Osteocyte (in vitro differentiated cells): ENCODE measurements around the gene RABGGTA. TPM values are rescaled to one million over a fixed set of nuclear protein-coding genes. Genes with fewer than 3 reads are reported as not detected.

Source experiments
- DNase-seq: peaks from one replicate; pipeline ENCODE4 v3.0.0; 2021; ENCODE audit warnings: mixed read lengths; ENCODE audit not compliant: unreplicated experiment; ENCODE audit errors: extremely low spot score
- H3K27ac Mint-ChIP-seq: one replicate; pipeline ENCODE4 v1.8.0; 2021; ENCODE audit warnings: mild to moderate bottlenecking, mixed read lengths; ENCODE audit not compliant: unreplicated experiment
- H3K27me3 Mint-ChIP-seq: one replicate; pipeline ENCODE4 v1.8.0; 2021; ENCODE audit warnings: mixed read lengths; ENCODE audit not compliant: unreplicated experiment
- H3K36me3 Mint-ChIP-seq: one replicate; pipeline ENCODE4 v1.8.0; 2021; ENCODE audit warnings: mixed read lengths; ENCODE audit not compliant: unreplicated experiment
- H3K4me1 Mint-ChIP-seq: one replicate; pipeline ENCODE4 v1.8.0; 2021; ENCODE audit warnings: mixed read lengths; ENCODE audit not compliant: unreplicated experiment
- H3K4me3 Mint-ChIP-seq: one replicate; pipeline ENCODE4 v1.8.0; 2021; ENCODE audit warnings: mild to moderate bottlenecking, moderate library complexity, mixed read lengths; ENCODE audit not compliant: unreplicated experiment
- H3K9me3 Mint-ChIP-seq: one replicate; pipeline ENCODE4 v1.8.0; 2021; ENCODE audit warnings: mixed read lengths; ENCODE audit not compliant: unreplicated experiment
- total RNA-seq: library from RNA; stranded (reverse); gene quantifications from 2 replicates; pipeline ENCODE4 v1.2.1, GENCODE V29; 2021
- TF ChIP-seq, protein P1 (sequence below): fragments of 200-600 bp; sonication (generic); IDR thresholded peaks from 2 replicates; pipeline ENCODE4 v1.5.0; 2021; ENCODE audit warnings: antibody characterized with exemption, mild to moderate bottlenecking, moderate library complexity

The RABGGTA gene
- total RNA-seq, 1 donor from 2014 or later, result 30.8 TPM

DNA sequence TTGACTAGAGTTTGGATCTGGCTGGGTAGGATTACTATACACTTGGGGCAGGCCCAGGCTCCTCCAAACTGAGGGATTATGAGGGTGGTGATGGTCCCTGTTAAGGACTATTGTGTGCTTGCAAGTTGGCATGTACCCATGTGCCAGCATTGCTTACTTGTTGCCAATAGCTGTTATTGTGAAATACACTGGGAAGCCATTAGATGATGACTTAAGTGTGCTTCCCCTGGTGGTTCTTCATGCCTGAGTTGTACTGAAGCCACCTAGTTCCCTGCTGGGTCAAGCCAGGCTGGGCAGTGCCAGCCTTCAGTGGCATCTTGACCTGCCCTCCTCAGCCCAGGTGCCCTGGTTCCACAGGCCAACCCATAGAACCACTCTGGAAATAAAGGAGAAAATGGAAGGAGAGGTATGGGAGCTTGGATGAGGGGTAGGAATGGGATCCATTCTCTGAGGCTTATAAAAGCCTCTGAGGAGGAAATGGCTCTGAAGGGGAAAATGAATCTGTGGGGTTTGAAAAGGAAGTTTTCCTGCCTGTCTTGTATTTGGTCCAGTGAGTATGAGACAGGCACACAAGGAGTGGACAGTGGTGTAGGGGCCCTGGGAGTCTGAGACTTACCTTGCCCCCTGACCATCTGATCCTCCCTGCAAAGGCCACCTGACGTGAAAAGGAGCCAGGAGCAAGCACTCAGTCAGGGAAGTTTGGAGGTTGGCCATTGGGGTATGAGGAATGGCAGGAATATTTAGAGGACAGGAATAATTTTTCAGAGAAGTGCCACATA lies 40.6 kb upstream of the RABGGTA start:
- Mint-ChIP-seq H3K4me1 (peaks cover 7% of the 10 kb centered on the region), H3K4me3 (no peak overlapping the region), H3K9me3 (no peaks in the 10 kb centered on the region), H3K27me3 (no peaks in the 10 kb centered on the region), H3K36me3 (peaks cover 3% of the 10 kb centered on the region), H3K27ac (no peak overlapping the region)
- no peak for DNase-seq
- TF ChIP-seq, protein P1, sequence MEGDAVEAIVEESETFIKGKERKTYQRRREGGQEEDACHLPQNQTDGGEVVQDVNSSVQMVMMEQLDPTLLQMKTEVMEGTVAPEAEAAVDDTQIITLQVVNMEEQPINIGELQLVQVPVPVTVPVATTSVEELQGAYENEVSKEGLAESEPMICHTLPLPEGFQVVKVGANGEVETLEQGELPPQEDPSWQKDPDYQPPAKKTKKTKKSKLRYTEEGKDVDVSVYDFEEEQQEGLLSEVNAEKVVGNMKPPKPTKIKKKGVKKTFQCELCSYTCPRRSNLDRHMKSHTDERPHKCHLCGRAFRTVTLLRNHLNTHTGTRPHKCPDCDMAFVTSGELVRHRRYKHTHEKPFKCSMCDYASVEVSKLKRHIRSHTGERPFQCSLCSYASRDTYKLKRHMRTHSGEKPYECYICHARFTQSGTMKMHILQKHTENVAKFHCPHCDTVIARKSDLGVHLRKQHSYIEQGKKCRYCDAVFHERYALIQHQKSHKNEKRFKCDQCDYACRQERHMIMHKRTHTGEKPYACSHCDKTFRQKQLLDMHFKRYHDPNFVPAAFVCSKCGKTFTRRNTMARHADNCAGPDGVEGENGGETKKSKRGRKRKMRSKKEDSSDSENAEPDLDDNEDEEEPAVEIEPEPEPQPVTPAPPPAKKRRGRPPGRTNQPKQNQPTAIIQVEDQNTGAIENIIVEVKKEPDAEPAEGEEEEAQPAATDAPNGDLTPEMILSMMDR, result no peak

- peaks cover 6% of the 10 kb centered on the region for H3K4me1 Mint-ChIP-seq
- H3K4me3 Mint-ChIP-seq, result no peak within 1 kb of the TSS
- TF ChIP-seq, protein P1, result no peak
- H3K27me3 Mint-ChIP-seq, result no peaks in the 10 kb centered on the region
- no peaks in the 10 kb centered on the region for H3K9me3 Mint-ChIP-seq
- peaks cover 9% of the 10 kb centered on the region for H3K36me3 Mint-ChIP-seq
- no peak within 1 kb of the TSS for H3K27ac Mint-ChIP-seq
- DNase-seq, result no peak
These were observed 39.5 kb upstream of the RABGGTA start, which contains the start of gene LTB4R for GRCh38 chr14:24310646-24311604. Gene LTB4R (plus strand): TSS chr14:24311502. CDS start chr14:24315652, 4,150 bp downstream.

DNA sequence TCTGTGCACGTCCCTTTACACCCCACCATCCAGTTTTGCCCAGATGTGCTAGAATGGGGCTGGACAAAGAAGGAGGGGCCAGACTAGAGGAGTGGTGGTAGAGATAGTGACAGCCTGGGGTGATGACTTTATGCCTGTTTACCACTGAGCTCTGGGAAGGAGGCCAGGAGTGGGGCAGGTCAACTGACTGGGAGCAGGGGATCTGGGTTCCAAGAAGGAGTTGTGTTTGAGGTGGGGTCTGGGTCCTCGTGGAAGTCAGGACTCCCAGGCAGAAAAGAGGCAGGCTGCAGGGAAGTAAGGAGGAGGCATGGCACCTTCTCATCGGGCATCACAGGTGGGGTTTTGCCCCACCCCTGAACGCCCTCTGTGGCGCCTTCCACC lies 38.9 kb upstream of the RABGGTA start:
- Mint-ChIP-seq H3K27me3 (no peaks in the 10 kb centered on the region), H3K4me1 (peaks cover 6% of the 10 kb centered on the region), H3K36me3 (peaks cover 14% of the 10 kb centered on the region), H3K9me3 (no peaks in the 10 kb centered on the region), H3K27ac (no peak overlapping the region), H3K4me3 (no peak overlapping the region)
- TF ChIP-seq, protein P1, result no peak
- DNase-seq, result no peak

DNA sequence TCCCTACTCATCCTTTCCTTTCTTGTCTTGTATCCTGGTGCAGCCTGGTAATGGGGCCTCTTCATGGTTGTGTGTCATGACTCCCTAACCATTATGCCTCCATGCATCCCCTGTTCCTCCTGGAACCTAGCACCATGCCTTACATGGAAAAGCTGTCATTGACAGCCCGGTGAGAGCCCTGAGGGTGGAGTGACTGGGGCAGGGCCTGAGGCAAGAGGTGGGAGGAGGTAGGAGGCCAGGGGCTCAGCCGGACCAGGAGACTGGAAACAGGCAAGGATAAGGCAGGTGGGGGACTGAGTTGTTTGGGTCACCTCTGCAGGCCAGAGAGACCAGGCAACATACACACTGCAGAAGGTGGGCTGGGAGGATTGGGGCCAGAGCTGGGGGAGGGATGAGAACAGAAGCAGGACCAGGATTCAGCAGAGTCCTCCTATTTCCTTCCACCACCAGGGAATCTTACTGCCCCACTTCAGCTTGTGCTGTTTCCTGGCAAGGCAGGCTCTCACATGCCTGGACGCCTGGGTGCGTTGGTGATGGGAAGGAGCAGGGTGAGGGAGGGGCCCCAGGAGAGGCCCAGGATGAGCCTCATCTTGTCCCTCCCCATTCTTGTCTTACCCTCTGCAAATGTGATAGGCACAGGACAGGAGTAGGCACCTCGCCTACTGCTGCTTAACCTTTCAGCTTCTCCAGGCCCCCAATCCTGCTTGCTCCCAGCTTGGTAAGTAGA lies 38.3 kb upstream of the RABGGTA start, which contains the start of gene LTB4R2:
TSS of gene LTB4R2 (plus strand) at position 603 of the 727 bp plus-strand sequence. CDS start 525 bp downstream, outside the sequence.
- DNase-seq, result no peak
- TF ChIP-seq, protein P1, result no peak
- peaks cover 6% of the 10 kb centered on the region for H3K4me1 Mint-ChIP-seq
- H3K27me3 Mint-ChIP-seq, result no peaks in the 10 kb centered on the region
- no peak within 1 kb of the TSS for H3K4me3 Mint-ChIP-seq
- H3K27ac Mint-ChIP-seq, result no peak within 1 kb of the TSS
- no peaks in the 10 kb centered on the region for H3K9me3 Mint-ChIP-seq
- H3K36me3 Mint-ChIP-seq, result peaks cover 19% of the 10 kb centered on the region
